Astrocyte (in vitro differentiated cells and primary cell): ENCODE data around the gene STK32B. TPM values are rescaled to one million over a fixed set of nuclear protein-coding genes. Genes with fewer than 3 reads are reported as not detected.

Source experiments
- DNase-seq: peaks from one replicate; pipeline ENCODE4 v3.0.0-alpha.2; 2010; ENCODE audit warnings: low read depth
- FAIRE-seq: peaks from 2 replicates; lab custom pipeline; 2011; peaks lifted over from hg19 to GRCh38; lab: Jason Lieb, UNC
- H2AFZ ChIP-seq: 2 replicates; pipeline ENCODE4 v1.6.0; 2012; ENCODE audit warnings: low read depth, low read length, inconsistent platforms
- H3K27ac ChIP-seq: 2 replicates; pipeline ENCODE4 v1.5.1; 2011; ENCODE audit warnings: low read depth, low read length, inconsistent platforms
- H3K27me3 ChIP-seq: 2 replicates; pipeline ENCODE4 v1.6.0; 2011; ENCODE audit warnings: low read length, inconsistent platforms; ENCODE audit not compliant: insufficient read depth
- H3K36me3 ChIP-seq: 2 replicates; pipeline ENCODE4 v1.5.1; 2011; ENCODE audit warnings: low read length, inconsistent platforms; ENCODE audit not compliant: insufficient read depth
- H3K4me1 ChIP-seq: 2 replicates; pipeline ENCODE4 v1.5.1; 2011; ENCODE audit warnings: low read length, inconsistent platforms; ENCODE audit not compliant: insufficient read depth
- H3K4me2 ChIP-seq: 2 replicates; pipeline ENCODE4 v1.6.0; 2012; ENCODE audit warnings: low read length, inconsistent platforms
- H3K4me3 ChIP-seq: 2 replicates; pipeline ENCODE4 v1.5.1; 2011; ENCODE audit warnings: low read depth, mild to moderate bottlenecking, low read length, inconsistent platforms; ENCODE audit not compliant: insufficient read depth
- H3K79me2 ChIP-seq: 2 replicates; pipeline ENCODE4 v1.6.0; 2012; ENCODE audit warnings: mild to moderate bottlenecking, low read length, inconsistent platforms; ENCODE audit not compliant: insufficient read depth
- H3K9ac ChIP-seq: 2 replicates; pipeline ENCODE4 v1.6.0; 2012; ENCODE audit warnings: mild to moderate bottlenecking, low read length, inconsistent platforms
- H3K9me3 ChIP-seq: 2 replicates; pipeline ENCODE4 v1.5.1; 2012; ENCODE audit warnings: low read depth, mild to moderate bottlenecking, low read length, inconsistent platforms; ENCODE audit not compliant: insufficient read depth
- H4K20me1 ChIP-seq: 2 replicates; pipeline ENCODE4 v1.6.0; 2012; ENCODE audit warnings: low read length, inconsistent platforms; ENCODE audit not compliant: insufficient read depth
- H3K27ac Mint-ChIP-seq: one replicate; pipeline ENCODE4 v1.8.0; 2021; ENCODE audit warnings: mild to moderate bottlenecking, mixed read lengths; ENCODE audit not compliant: unreplicated experiment
- H3K27me3 Mint-ChIP-seq: one replicate; pipeline ENCODE4 v1.8.0; 2021; ENCODE audit warnings: low read depth, mixed read lengths; ENCODE audit not compliant: unreplicated experiment
- H3K36me3 Mint-ChIP-seq: one replicate; pipeline ENCODE4 v1.8.0; 2021; ENCODE audit warnings: low read depth, mixed read lengths; ENCODE audit not compliant: unreplicated experiment
- H3K4me1 Mint-ChIP-seq: one replicate; pipeline ENCODE4 v1.8.0; 2021; ENCODE audit warnings: low read depth, mixed read lengths; ENCODE audit not compliant: unreplicated experiment
- H3K4me3 Mint-ChIP-seq: one replicate; pipeline ENCODE4 v1.8.0; 2021; ENCODE audit warnings: mild to moderate bottlenecking, moderate library complexity, mixed read lengths; ENCODE audit not compliant: unreplicated experiment
- H3K9me3 Mint-ChIP-seq: one replicate; pipeline ENCODE4 v1.8.0; 2021; ENCODE audit warnings: mild to moderate bottlenecking, mixed read lengths; ENCODE audit not compliant: unreplicated experiment
- CTCF ChIP-seq: IDR thresholded peaks from 2 replicates; pipeline ENCODE4 v1.5.1; 2011; ENCODE audit warnings: low read depth, mild to moderate bottlenecking, inconsistent platforms, low read length, moderate library complexity; ENCODE audit not compliant: insufficient read depth
- EZH2 ChIP-seq: IDR thresholded peaks from 2 replicates; pipeline ENCODE4 v1.6.1; 2012; ENCODE audit warnings: mild to moderate bottlenecking, low read length, inconsistent platforms; ENCODE audit not compliant: insufficient read depth
- total RNA-seq: library from RNA; stranded (reverse); gene quantifications from 2 replicates; pipeline ENCODE4 v1.2.1, GENCODE V29; 2021

Gene STK32B
- total RNA-seq, 1 donor from 2014 or later = 2.9 TPM

GRCh38 chr4:5184606-5185005 is 133.3 kb downstream of the STK32B start:
- Mint-ChIP-seq H3K27ac (no peak overlapping the region), H3K36me3 (no peaks in the 10 kb centered on the region), H3K4me1 (no peaks in the 10 kb centered on the region), H3K4me3 (no peak overlapping the region), H3K27me3 (peaks cover 8% of the 10 kb centered on the region), H3K9me3 (peaks cover 3% of the 10 kb centered on the region)
- Histone ChIP-seq H3K4me1 (no peaks in the 10 kb centered on the region), H3K9me3 (no peaks in the 10 kb centered on the region), H3K36me3 (no peaks in the 10 kb centered on the region), H3K79me2 (no peaks in the 10 kb centered on the region), H2AFZ (no peak overlapping the region), H3K27ac (no peak overlapping the region), H3K4me3 (no peak overlapping the region), H4K20me1 (no peaks in the 10 kb centered on the region), H3K9ac (no peak overlapping the region), H3K27me3 (no peaks in the 10 kb centered on the region), H3K4me2 (no peak overlapping the region)
- TF ChIP-seq EZH2 (no peak), CTCF (no peak)
- DNase-seq = no peak
- FAIRE-seq = no peak

- no peak overlapping the region for H3K27ac Mint-ChIP-seq
- Histone ChIP-seq H4K20me1 (no peaks in the 10 kb centered on the region), H3K27me3 (no peaks in the 10 kb centered on the region), H3K79me2 (no peaks in the 10 kb centered on the region), H3K9ac (no peak overlapping the region), H3K9me3 (no peaks in the 10 kb centered on the region), H3K4me3 (no peak overlapping the region), H3K4me2 (no peak overlapping the region), H3K36me3 (no peaks in the 10 kb centered on the region), H2AFZ (no peak overlapping the region), H3K4me1 (no peaks in the 10 kb centered on the region), H3K27ac (no peak overlapping the region)
- no peak overlapping the region for H3K4me3 Mint-ChIP-seq
- no peaks in the 10 kb centered on the region for H3K36me3 Mint-ChIP-seq
- peaks cover 13% of the 10 kb centered on the region for H3K27me3 Mint-ChIP-seq
- TF ChIP-seq EZH2 (no peak), CTCF (no peak)
- no peaks in the 10 kb centered on the region for H3K4me1 Mint-ChIP-seq
- peaks cover 6% of the 10 kb centered on the region for H3K9me3 Mint-ChIP-seq
- no peak for FAIRE-seq
- no peak for DNase-seq
These were observed 134.3 kb downstream of the STK32B start for GRCh38 chr4:5185551-5185950.

- FAIRE-seq = no peak
- no peak overlapping the region for H3K9ac ChIP-seq
These were observed 135.2 kb downstream of the STK32B start for GRCh38 chr4:5186271-5187064.

More at GRCh38 chr4:5186271-5187064, 135.2 kb downstream of the STK32B start:
- H3K27ac ChIP-seq = no peak overlapping the region
- TF ChIP-seq CTCF = no peak
- TF ChIP-seq EZH2 = no peak
- no peak overlapping the region for H3K4me2 ChIP-seq
- no peaks in the 10 kb centered on the region for H3K79me2 ChIP-seq
- H3K4me3 ChIP-seq = no peak overlapping the region
- no peaks in the 10 kb centered on the region for H3K36me3 ChIP-seq
- H3K27me3 ChIP-seq = no peaks in the 10 kb centered on the region
- no peaks in the 10 kb centered on the region for H4K20me1 ChIP-seq
- H3K4me1 Mint-ChIP-seq = no peaks in the 10 kb centered on the region
- H3K36me3 Mint-ChIP-seq = no peaks in the 10 kb centered on the region
- H2AFZ ChIP-seq = no peak overlapping the region
- no peaks in the 10 kb centered on the region for H3K4me1 ChIP-seq
- H3K9me3 Mint-ChIP-seq = peaks cover 6% of the 10 kb centered on the region
- peaks cover 13% of the 10 kb centered on the region for H3K27me3 Mint-ChIP-seq
- no peaks in the 10 kb centered on the region for H3K9me3 ChIP-seq
- no peak overlapping the region for H3K27ac Mint-ChIP-seq
- no peak for DNase-seq
- H3K4me3 Mint-ChIP-seq = no peak overlapping the region
